Stimulated activated CD4-positive, alpha-beta T cell treated with anti-CD3 and anti-CD28 coated beads, Interleukin-4, amount 100 ng/mL, for 4 hours (primary cell): ENCODE results near the gene RHOA.

Experiments used
- DNase-seq, 2 experiments: peaks; one replicate each; pipeline ENCODE4 v3.0.0-alpha.2; 2020

RHOA gene

GRCh38 chr3:49313896-49314688 is 97.7 kb downstream of the RHOA start:
- DNase-seq = no peak

DNA sequence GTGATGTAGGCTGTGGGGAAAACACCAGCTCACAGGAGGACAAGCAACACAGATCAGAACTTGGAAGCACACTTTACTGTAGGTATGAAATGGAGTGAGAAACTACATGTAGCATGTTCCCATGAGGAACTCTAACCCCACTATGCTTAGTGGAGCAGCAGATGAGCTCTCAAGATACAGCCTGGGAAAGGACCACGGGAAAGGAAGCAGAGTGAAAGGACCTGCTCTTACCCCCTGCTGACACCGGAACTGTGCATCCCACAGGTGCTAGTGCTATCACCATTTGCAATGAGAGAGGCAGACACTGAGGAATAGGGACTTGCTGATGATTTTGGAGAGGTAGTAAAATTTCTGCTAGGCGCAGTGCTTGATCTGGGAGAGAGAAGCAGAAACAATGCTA is 100.5 kb downstream of the RHOA start:
- no peak for DNase-seq

GRCh38 chr3:49310677-49311076 is 101.1 kb downstream of the RHOA start:
- DNase-seq = no peak
